HepG2 (cell line): Measurements from ENCODE around the gene SOWAHB. TPM values are rescaled to one million over a fixed set of nuclear protein-coding genes. Genes with fewer than 3 reads are reported as not detected.

Source experiments
- ATAC-seq: fragments of 200-7000 bp; cut with Tn5 transposase; 3 replicates; pipeline ENCODE4 v1.9.1; 2020; ENCODE audit warnings: mild to moderate bottlenecking, moderate library complexity
- BruUV-seq: library from RNA; stranded (reverse); fragments of 400-500 nt; replicated peaks from 2 replicates; lab custom pipeline; 2021; lab: Mats Ljungman, UMichigan
- CTCF ChIA-PET: fragments of 300-600 bp; formaldehyde crosslinking; extraction: SDS; loops from one replicate; lab custom pipeline; 2021; ENCODE audit warnings: low total read pairs, inconsistent platforms, low intra/inter-chr PET ratio; lab: Yijun Ruan, JAX
- POLR2A ChIA-PET: fragments of 350-600 bp; sonication (Branson Sonifier 250); formaldehyde crosslinking; loops from one replicate; lab custom pipeline; 2020; ENCODE audit warnings: antibody characterized with exemption, inconsistent platforms; lab: Yijun Ruan, JAX
- DNase-seq: peaks from one replicate; pipeline ENCODE4 v3.0.0-alpha.2; 2015; ENCODE audit warnings: low spot score
- FAIRE-seq: peaks from 3 replicates; lab custom pipeline; 2011; peaks lifted over from hg19 to GRCh38; lab: Jason Lieb, UNC
- H2AFZ ChIP-seq: one replicate; pipeline ENCODE4 v1.6.1; 2011; ENCODE audit warnings: low read length, inconsistent platforms
- H3K27ac ChIP-seq: fragments of 300-600 bp; 3 replicates; pipeline ENCODE4 v1.8.0; 2011; ENCODE audit warnings: mixed run types, mild to moderate bottlenecking, mixed read lengths, low read length, inconsistent platforms; ENCODE audit not compliant: insufficient read depth; ENCODE audit errors: extremely low read length
- H3K27me3 ChIP-seq, 2 experiments: fragments of 200-600 bp in 1 of 2; 2 replicates in 1 of 2; 3 replicates in 1 of 2; pipeline versions ENCODE4 v1.6.0 to v1.8.0; 2011; ENCODE audit warnings: low read length in 2 of 2, mild to moderate bottlenecking in 2 of 2, moderate library complexity in 2 of 2, inconsistent platforms in 1 of 2; ENCODE audit not compliant: insufficient read depth in 2 of 2, control insufficient read depth in 1 of 2
- H3K36me3 ChIP-seq, 2 experiments: fragments of 200-600 bp in 1 of 2; replicated peaks in 1 of 2; 2 replicates in 1 of 2; 3 replicates in 1 of 2; pipeline versions ENCODE4 v1.5.1 to v1.8.0; 2011; ENCODE audit warnings: low read length in 2 of 2, inconsistent platforms in 1 of 2; ENCODE audit not compliant: insufficient read depth in 2 of 2, control insufficient read depth in 1 of 2
- H3K4me1 ChIP-seq: 2 replicates; pipeline ENCODE4 v1.5.1; 2012; ENCODE audit warnings: low read length, inconsistent platforms; ENCODE audit not compliant: insufficient read depth
- H3K4me2 ChIP-seq: 2 replicates; pipeline ENCODE4 v1.6.0; 2011; ENCODE audit warnings: low read depth, low read length, inconsistent platforms
- H3K4me3 ChIP-seq, 3 experiments: fragments of 200-600 bp in 1 of 3; sonication (generic), shearing (Covaris generic) in 1 of 3; replicated peaks in 1 of 3; 2 replicates each; pipeline ENCODE4 v1.5.1; 2011 to 2016; ENCODE audit warnings: low read length in 3 of 3, inconsistent platforms in 2 of 3, low read depth in 2 of 3, mild to moderate bottlenecking in 2 of 3, control low read depth in 1 of 3, mixed read lengths in 1 of 3; ENCODE audit not compliant: insufficient read depth in 1 of 3
- H3K79me2 ChIP-seq: one replicate; pipeline ENCODE4 v1.6.1; 2011; ENCODE audit warnings: low read length, inconsistent platforms; ENCODE audit not compliant: insufficient read depth
- H3K9ac ChIP-seq: 2 replicates; pipeline ENCODE4 v1.6.0; 2011; ENCODE audit warnings: mild to moderate bottlenecking, low read depth, low read length, inconsistent platforms; ENCODE audit not compliant: insufficient read depth
- H3K9me3 ChIP-seq: 2 replicates; pipeline ENCODE4 v1.5.1; 2012; ENCODE audit warnings: mild to moderate bottlenecking, low read length
- H4K20me1 ChIP-seq: 2 replicates; pipeline ENCODE4 v1.6.0; 2011; ENCODE audit warnings: inconsistent platforms, mild to moderate bottlenecking, low read length, moderate library complexity; ENCODE audit not compliant: insufficient read depth
- CAMTA2 ChIP-seq: sonication (generic); formaldehyde crosslinking; IDR thresholded peaks from 2 replicates; pipeline ENCODE4 v1.4.0; 2020; ENCODE audit warnings: mild to moderate bottlenecking, missing genetic modification reagents, borderline replicate concordance
- HDAC6 ChIP-seq: fragments of 200-600 bp; sonication (generic); IDR thresholded peaks from 2 replicates; pipeline ENCODE4 v1.7.0; 2017; ENCODE audit warnings: mild to moderate bottlenecking, antibody characterized with exemption, low read length, low read depth
- HMG20B ChIP-seq: conservative IDR thresholded peaks from 2 replicates; pipeline ENCODE4 v1.6.1; 2016; ENCODE audit warnings: missing genetic modification reagents, missing compliant biosample characterization
- HOXA7 ChIP-seq: sonication (generic); formaldehyde crosslinking; IDR thresholded peaks from 2 replicates; pipeline ENCODE4 v1.8.1; 2022; ENCODE audit warnings: mild to moderate bottlenecking, missing genetic modification reagents, moderate library complexity
- RARG ChIP-seq: sonication (generic); formaldehyde crosslinking; IDR thresholded peaks from 2 replicates; pipeline ENCODE4 v1.4.0; 2020; ENCODE audit warnings: low read depth, mild to moderate bottlenecking, missing genetic modification reagents
- TCF7L2 ChIP-seq: IDR thresholded peaks from 2 replicates; pipeline ENCODE4 v1.6.1; 2011; ENCODE audit warnings: mild to moderate bottlenecking, low read depth, low read length, moderate library complexity
- TERF1 ChIP-seq: sonication (generic); formaldehyde crosslinking; IDR thresholded peaks from 2 replicates; pipeline ENCODE4 v1.8.0; 2022; ENCODE audit warnings: mild to moderate bottlenecking, missing genetic modification reagents, moderate library complexity
- ZBTB46 ChIP-seq: sonication (generic); formaldehyde crosslinking; IDR thresholded peaks from 2 replicates; pipeline ENCODE4 v1.4.0; 2020; ENCODE audit warnings: mild to moderate bottlenecking, missing genetic modification reagents, borderline replicate concordance
- ZC3H13 ChIP-seq: sonication (generic); formaldehyde crosslinking; IDR thresholded peaks from 2 replicates; pipeline ENCODE4 v1.8.1; 2023; ENCODE audit warnings: mild to moderate bottlenecking, missing genetic modification reagents, moderate library complexity
- ZNF138 ChIP-seq: sonication (generic); formaldehyde crosslinking; IDR thresholded peaks from 2 replicates; pipeline ENCODE4 v1.5.0; 2020; ENCODE audit warnings: mild to moderate bottlenecking, low read depth, missing genetic modification reagents
- ZNF766 ChIP-seq: sonication (generic); formaldehyde crosslinking; IDR thresholded peaks from 2 replicates; pipeline ENCODE4 v1.5.0; 2020; ENCODE audit warnings: missing genetic modification reagents, borderline replicate concordance
- ZNF768 ChIP-seq: sonication (generic); formaldehyde crosslinking; IDR thresholded peaks from 2 replicates; pipeline ENCODE4 v1.4.0; 2020; ENCODE audit warnings: missing genetic modification reagents
- in situ Hi-C: cut with HindIII; loops from 2 replicates; pipeline ENCODE4 v1.10.0; 2017; ENCODE audit warnings: low pct_unique_long_range_greater_than_20kb; ENCODE audit not compliant: extremely low pct_ligation_motif_present
- intact Hi-C: fragments of 100-400 bp; cut with micrococcal nuclease; formaldehyde crosslinking; loops from one replicate; pipeline ENCODE4 v1.10.0; 2022; ENCODE audit not compliant: unreplicated experiment
- polyA plus RNA-seq, 8 experiments: library from polyadenylated mRNA; depleted of rRNA in 3 of 8; stranded (reverse) in 7 of 8; unstranded in 1 of 8; fragments of >200 nt; fragmentation: Illumina TruSeq in 4 of 8; extraction: Trizol in 4 of 8; gene quantifications; 2 replicates each; pipeline versions ENCODE4 v1.2.1 to v1.2.3, GENCODE V29; 2011 to 2016; ENCODE audit warnings: low read depth in 4 of 8, missing spikeins in 1 of 8, mixed read lengths in 1 of 8; ENCODE audit not compliant: insufficient read depth in 1 of 8
- total RNA-seq, 5 experiments: library from RNA; depleted of rRNA; stranded (reverse); fragments of >200 nt; fragmentation: Illumina TruSeq; extraction: Trizol; gene quantifications; 2 replicates each; pipeline ENCODE4 v1.2.3, GENCODE V29; 2016; ENCODE audit warnings: low read depth in 1 of 5
- TF ChIP-seq, protein P1 (sequence below): sonication (generic); formaldehyde crosslinking; IDR thresholded peaks from 2 replicates; pipeline ENCODE4 v1.9.0; 2021; ENCODE audit warnings: missing genetic modification reagents, borderline replicate concordance
- TF ChIP-seq, protein P2 (sequence below): sonication (generic); formaldehyde crosslinking; IDR thresholded peaks from 2 replicates; pipeline ENCODE4 v1.8.0; 2022; ENCODE audit warnings: missing genetic modification reagents, low read depth, mild to moderate bottlenecking, borderline replicate concordance

SOWAHB gene
- total and polyA plus RNA-seq, 2 of the 13 experiments (the other 11 are each of a cell fraction or from before 2014, with no cell fraction given) = 0.12 to 0.51 TPM

GRCh38 chr4:76873495-76873894 is 24.4 kb downstream of the SOWAHB start (continued):
- TF ChIP-seq, protein P1, sequence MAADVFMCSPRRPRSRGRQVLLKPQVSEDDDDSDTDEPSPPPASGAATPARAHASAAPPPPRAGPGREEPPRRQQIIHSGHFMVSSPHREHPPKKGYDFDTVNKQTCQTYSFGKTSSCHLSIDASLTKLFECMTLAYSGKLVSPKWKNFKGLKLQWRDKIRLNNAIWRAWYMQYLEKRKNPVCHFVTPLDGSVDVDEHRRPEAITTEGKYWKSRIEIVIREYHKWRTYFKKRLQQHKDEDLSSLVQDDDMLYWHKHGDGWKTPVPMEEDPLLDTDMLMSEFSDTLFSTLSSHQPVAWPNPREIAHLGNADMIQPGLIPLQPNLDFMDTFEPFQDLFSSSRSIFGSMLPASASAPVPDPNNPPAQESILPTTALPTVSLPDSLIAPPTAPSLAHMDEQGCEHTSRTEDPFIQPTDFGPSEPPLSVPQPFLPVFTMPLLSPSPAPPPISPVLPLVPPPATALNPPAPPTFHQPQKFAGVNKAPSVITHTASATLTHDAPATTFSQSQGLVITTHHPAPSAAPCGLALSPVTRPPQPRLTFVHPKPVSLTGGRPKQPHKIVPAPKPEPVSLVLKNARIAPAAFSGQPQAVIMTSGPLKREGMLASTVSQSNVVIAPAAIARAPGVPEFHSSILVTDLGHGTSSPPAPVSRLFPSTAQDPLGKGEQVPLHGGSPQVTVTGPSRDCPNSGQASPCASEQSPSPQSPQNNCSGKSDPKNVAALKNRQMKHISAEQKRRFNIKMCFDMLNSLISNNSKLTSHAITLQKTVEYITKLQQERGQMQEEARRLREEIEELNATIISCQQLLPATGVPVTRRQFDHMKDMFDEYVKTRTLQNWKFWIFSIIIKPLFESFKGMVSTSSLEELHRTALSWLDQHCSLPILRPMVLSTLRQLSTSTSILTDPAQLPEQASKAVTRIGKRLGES (CRISPR knock-in tag) = no peak

GRCh38 chr4:76872556-76872955 is 25.4 kb downstream of the SOWAHB start:
- Histone ChIP-seq H3K27me3 (no peaks in the 10 kb centered on the region), H3K27ac (no peak overlapping the region), H3K79me2 (no peaks in the 10 kb centered on the region), H3K4me1 (no peaks in the 10 kb centered on the region), H3K9ac (no peak overlapping the region), H3K9me3 (no peaks in the 10 kb centered on the region), H2AFZ (no peak overlapping the region), H3K4me2 (no peak overlapping the region), H4K20me1 (no peaks in the 10 kb centered on the region), H3K36me3 (no peaks in the 10 kb centered on the region), H3K4me3 (no peak overlapping the region)
- no TSS peak for BruUV-seq
- DNase-seq = no peak
- ChIA-PET CTCF (no interaction called here), POLR2A (no interaction called here)
- ATAC-seq = no peak
- TF ChIP-seq ZBTB46 (no peak), ZNF766 (no peak), TERF1 (CRISPR knock-in tag) (no peak), CAMTA2 (CRISPR knock-in tag) (no peak), RARG (CRISPR knock-in tag) (no peak), HMG20B (CRISPR knock-in tag) (no peak), HDAC6 (no peak), TCF7L2 (no peak), ZC3H13 (CRISPR knock-in tag) (no peak), ZNF768 (no peak), ZNF138 (no peak), HOXA7 (CRISPR knock-in tag) (no peak)
- TF ChIP-seq, protein P2, sequence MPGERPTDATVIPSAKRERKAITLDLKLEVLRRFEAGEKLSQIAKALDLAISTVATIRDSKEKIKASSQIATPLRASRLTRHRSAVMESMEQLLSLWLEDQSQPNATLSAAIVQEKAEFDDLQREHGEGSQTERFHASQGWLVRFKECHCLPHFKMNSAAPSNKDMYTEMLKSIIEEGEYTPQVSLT (CRISPR knock-in tag) = no peak
- intact Hi-C loops (no loop called here), in situ Hi-C loops (no loop called here)
- no peak for FAIRE-seq
